EH (cell line): Measurements from ENCODE around the gene KCNJ5.

Experiments used
- DNase-seq: peaks from one replicate; pipeline ENCODE4 v3.0.0-alpha.2; 2015; ENCODE audit warnings: low read depth

Gene KCNJ5

DNA sequence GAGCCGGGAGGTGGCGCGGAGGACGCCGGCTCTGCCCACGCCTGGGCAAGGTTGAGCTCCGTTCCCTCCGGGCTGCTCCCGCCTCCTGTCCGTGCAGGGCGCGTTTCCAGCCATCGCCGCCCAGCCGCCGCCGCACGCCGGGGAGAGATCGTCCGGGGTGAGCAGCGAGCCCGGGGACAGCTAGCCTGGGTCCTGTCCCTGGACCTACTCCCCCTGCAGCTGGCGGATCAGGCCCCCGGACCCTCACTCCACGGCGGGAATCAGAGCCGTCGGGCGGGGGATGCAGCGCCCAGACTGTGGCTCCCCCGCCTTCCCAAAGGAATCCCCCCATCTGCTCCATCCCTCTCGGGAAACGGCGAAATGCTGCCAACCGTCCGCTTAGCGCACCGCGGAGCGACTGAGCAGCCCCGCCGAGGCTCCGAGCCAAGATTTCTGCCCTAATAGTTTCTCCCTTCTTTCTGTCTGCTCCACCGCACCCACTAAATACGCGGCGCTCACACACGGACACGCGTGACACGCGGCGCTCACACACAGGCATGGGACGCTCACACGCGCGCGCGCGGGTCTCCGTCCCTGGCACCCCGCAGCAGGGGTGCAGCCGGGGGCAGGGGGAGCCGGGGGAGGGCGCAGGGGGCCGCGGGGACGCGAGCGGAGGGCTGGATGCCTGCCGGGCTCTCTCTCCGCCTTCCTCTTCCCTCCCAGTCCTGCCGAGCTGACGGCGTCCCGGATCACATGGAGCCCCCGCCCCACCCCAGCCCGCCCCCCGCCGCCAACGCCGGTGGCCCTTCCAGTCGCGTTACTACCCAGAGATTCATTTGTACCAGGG lies at the start of gene KCNJ5:
Gene KCNJ5 (plus strand): TSS at position 814 of the 826 bp plus-strand sequence. CDS start 19,918 bp downstream, outside the sequence.
- DNase-seq, result peak; percentile 44

DNA sequence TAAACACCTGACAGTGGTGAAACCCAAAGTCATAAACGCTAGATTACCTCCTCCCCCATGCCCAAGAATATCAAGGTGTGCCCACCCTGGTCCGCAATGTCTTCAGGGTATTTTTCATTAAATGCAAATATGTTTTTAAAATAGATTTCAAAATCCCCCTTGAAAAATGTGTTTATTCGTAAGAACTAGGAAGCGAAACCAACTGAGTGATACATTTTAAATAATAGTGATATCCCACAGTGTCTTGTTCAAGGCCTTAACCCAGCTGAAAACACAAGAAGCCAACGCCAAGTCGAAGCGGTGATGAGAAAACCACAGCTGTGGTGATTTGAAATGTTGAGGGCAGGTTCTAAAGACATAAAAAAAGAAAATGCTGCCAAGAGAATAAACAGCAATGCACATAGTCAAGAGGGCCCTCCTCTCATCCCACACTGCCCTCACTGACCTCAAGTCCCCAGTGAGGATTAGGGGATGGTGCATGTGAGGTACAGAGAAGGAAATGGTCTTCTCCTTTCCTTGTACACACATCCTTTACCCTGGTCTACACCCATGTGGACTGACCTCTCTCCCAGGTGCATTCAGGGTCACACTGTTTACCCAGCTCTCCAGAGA lies 49.6 kb upstream of the KCNJ5 start:
- no peak for DNase-seq

DNA sequence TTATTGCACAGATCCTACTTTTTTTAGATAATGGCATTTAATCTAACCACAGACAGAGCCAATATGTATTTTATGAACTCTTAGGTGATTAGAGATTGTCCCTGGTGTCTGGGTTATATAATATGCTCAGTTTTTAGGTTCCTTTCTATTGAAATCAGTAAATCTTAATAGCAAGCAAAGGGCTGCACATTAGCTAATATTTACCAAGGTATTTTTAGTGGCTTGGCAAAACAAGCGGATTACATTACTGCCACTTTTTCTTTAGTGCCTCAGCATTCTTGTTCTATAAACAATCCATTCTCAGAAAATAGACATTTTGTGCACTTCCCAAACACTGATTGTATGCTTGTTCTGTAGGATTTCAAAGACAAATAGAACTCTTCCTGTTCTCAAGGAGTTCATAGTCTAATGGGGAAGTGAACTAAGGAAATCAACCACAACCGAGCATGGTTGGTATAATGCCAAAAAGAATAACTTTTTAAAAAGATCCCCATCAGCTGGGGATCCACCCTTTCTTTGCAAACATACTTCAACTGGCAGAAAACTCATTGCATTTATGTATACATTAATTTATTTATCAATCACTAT lies 47.9 kb upstream of the KCNJ5 start:
- DNase-seq, result no peak

DNA sequence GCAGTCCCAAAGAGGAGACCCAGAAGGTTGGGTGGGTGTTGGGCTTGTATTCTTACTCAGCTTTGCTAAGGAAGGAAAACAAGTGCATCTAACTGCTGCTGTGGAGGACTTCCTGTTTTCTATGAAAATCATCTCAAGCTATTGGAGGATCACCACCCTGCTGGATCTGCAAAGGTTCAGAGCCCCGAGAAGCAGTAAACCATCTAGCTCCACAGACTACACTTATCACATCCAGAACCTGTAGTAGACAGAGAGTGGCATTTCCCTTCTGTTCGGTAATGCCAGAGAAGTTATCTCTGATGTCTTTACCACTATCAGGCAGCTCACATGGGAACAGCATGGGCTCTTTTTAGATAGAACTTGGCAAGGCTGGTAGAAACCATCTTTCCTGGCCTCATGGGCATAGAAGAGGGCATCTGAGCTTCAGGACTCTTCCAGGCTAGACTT lies 45.8 kb upstream of the KCNJ5 start:
- DNase-seq, result no peak

DNA sequence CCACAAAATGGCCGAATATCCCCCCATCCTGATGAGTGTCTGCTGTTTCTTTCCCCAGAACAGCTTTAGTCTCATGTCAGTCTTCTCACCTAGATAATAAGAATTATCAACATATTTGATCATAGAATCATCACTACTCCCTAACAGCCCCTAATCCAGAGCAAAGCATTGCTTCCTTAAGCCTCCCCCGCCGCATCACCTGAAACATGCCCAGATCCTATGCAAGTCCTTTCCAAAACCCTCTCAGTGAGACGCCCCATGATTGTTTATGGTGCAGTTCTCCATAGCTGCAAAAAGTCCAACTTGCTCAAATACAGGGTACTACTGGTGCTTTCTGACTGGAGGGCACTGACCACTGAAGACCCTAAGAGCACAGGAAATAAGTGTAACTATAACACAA lies 44.2 kb upstream of the KCNJ5 start:
- DNase-seq, result no peak

DNA sequence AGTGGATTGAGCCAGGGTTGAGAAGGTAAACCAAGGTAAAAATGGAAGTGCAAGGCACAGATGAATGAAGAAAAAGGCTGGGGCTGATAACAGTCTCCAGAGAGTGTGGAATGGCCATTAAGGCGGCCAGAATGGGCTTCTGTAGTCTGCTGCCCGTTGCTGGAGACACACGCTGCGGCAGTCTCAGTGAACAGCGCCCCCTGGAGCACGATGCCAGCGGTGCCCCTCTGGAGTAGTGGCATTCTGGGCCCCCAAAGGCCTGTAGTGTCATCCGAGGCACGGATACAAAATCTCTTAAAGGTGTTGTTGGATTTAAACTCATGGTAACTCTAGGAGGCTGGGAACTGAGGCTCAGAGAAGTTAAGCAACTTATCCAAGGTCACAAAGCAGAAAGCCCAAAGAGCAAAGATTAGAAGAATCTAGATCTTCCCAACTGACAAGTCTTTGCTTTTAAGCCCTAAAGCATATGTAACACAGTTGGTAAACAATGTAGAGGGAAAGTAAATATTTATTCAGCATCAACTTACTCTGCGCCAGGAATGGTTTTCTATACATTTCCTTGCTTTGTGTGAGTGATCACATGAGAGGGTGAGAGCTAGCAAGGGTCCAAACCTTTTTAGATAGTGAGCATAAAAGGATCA lies 42.2 kb upstream of the KCNJ5 start:
- peak; percentile 42 for DNase-seq

DNA sequence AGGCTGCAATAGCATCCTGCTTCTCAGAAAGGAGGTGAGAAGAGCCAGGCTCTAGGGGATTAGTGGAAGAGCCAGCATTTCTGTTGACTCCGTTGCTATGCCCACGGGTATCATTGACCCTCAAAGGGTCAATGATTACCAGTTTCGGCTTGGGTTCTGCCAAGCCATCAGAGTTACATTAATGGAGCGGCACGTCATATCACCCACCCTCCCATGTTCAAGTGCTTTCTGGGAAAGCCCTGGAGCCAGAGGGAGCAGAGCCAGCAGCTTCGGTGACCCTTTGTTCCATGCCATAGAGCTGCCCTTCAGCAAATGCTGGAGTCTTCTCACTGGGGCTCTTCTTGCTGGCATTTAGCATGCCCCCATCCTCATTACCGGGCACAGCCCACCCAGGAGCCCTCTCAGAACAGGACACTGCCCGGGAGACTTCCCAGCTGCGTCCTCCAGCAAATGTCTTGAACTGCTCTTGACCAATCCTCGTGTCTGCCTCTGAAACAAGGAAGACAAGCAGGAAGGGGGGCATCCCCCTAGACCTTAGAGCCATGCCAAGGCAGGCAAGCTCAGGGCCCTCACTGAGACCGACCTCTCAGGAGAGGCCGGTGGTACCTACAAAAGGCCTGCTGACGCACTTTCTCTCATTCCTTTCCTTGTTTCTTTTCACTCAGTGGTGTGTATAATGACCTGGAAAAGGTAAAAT lies 38.7 kb upstream of the KCNJ5 start:
- no peak for DNase-seq

DNA sequence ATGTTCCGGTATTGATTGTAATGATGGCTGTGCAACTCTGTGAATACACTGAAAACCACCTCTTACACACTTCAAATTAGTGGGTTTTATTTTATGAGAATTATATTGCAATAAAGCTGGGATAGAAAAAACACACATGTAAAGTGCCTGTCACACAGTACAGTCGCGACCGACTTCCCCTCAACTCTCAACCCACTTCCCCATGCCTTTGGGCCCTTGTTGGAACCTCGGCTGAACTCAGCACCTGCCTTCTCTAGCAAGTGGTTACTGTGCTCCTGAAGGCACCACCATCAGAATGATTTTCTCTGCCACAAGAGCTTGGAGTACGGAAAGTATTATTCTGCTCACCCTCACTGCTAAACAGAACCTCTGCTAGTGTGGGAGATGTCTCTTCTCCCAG lies 37.6 kb upstream of the KCNJ5 start:
- no peak for DNase-seq

DNA sequence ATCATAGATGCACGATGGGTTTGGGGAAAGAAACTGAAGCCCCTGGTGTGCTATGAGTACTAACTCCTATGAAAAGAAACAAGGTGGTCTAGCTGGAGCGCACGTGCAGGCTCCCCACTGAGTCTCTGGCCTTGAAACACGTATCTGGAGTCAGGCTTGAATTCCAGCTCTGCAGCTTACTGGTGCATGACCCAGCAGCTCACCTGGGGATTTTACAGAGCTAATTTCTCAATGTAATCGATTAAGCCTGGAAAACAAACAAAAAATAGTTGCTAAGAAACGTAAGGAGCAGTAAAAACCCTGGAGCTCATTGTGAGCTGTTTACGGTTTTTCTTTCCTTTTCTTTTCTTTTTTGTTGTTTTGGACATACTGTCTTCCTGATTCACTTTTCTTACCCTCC lies 36.3 kb upstream of the KCNJ5 start:
- DNase-seq, result no peak

DNA sequence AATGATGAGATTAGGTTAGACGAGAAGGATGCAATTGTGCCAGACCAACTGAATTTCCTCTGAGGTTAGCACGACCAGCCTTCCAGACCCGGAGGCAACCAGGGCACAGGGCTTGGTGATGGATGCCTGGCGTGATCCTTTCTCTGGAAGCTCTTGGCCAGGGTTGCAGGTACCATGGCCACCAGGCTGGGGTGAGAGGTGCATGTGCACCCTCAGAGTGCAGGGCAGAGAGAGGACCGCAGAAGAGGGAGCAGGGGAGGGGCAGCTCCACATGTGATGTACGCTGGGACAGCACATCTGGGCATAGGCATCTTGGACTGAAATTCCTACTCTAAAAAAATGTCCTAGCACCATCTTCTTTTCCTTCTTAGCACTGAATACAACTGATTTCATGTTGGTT lies 34.9 kb upstream of the KCNJ5 start:
- DNase-seq, result no peak

DNA sequence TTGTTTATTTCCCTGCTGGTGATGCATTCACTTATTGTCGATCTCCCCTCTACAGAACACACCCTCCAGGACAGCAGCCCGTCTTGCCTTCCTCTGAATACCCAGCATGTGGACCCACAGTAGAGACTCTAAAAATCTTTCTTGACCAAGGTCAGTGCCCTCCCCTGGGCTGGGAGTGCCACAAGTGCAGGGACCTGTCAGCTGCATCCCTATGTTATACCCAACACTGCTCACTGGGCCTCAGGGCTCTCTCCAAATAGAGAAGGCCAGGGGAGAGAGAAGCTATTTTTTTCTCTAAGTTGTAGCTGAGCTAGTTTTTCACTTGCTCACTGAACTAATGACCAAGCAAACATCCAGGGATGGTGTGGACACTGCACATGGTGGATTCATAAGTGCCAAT lies 33.8 kb upstream of the KCNJ5 start:
- no peak for DNase-seq

DNA sequence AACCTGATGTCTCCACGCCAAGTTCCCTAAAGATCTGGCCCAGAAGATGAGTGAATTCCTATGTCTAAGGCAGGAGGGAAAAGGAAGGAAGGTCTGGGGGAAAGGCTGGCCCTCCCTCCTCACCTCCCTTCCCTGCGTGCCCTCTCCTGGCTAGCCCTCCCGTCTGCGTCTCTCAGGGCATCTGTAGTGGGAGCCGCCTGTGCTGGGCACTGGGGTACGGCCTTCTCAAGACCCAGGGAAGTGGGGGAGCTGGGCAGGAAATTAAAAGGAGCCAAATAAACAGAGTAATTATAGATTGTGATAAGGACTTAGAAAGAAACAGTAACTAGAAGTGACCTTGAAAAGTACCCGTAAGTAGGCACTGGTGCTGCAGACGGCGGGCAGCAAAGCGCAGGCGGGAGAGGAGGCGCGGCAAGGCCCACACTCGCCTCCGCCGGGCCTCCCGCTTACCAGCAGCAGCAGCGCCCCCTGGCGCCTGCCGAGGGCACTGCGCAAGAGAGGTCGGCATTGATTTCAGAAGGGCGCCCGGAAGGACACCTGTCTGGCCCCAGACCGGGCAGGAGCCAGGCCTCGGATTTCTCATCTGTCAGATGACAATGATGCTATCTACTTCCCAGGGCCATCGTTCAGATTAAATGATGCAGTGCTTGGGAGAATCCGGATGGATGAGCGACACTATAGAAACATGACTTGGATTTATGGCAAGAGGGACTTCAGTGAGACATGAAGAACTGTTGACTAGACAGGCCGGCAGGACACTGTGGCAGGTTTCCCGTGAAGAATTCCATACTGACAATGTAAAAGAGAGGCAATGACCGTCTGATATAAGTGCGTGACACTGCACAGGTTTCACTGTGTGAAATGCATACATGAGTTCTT lies 31.4 kb upstream of the KCNJ5 start:
- DNase-seq, result no peak

DNA sequence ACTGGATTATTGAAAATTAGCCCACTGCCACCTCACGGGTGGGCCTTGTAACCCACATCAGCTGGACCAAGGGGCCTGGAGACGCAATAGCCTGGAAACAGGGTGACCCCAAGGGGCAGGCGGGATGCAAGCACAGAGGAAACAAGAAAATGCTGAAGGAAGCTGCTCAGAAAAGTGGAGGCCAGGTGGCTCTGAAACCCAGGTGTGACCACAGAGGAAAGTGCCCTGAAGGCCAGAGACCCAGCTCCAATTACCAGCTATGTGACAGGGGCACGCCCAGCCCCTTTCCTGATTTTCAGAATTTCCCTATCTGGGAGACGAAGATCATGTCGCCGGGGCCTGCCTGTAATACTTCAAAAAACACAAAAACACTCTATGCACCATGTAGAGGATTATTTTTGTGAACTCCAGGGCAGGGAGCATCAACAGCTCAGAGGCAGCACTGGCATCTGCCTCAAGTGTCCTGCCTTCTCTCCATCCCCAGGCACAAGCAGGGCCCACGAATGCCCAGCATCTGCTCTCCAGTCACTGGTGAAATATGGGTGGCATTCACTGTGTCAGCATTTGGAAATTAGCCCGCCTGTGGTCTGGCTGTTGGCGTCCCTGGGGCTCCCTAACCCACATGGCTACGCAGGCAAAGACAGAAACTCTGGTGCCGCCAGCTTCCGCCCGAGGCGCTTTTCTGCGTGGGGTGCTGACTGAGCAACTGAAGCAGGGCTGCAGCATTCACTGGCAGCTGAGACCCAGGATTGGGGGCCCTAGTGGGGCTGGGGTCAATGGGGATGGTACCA lies 30.4 kb upstream of the KCNJ5 start:
- peak; percentile 95 for DNase-seq

DNA sequence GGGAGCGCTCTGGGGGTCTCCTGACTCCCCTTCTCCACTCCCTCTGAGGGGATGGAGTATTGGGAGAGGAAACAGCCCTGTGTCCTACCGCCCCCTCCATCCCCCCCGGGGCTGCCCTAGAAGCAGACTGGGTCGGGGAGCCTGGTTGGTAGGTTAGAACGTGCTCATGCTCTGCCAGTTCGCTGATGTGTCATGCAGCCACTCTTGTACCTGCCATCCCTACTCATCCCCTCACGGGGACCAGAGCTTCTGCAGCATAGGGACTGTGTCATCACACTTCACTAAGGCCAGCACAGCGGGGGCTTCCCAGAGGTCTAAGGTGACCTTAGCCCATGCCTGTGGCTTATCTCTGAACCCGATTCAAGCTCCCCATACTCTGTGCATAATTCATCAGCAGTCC lies 28.8 kb upstream of the KCNJ5 start:
- peak; percentile 15 for DNase-seq

DNA sequence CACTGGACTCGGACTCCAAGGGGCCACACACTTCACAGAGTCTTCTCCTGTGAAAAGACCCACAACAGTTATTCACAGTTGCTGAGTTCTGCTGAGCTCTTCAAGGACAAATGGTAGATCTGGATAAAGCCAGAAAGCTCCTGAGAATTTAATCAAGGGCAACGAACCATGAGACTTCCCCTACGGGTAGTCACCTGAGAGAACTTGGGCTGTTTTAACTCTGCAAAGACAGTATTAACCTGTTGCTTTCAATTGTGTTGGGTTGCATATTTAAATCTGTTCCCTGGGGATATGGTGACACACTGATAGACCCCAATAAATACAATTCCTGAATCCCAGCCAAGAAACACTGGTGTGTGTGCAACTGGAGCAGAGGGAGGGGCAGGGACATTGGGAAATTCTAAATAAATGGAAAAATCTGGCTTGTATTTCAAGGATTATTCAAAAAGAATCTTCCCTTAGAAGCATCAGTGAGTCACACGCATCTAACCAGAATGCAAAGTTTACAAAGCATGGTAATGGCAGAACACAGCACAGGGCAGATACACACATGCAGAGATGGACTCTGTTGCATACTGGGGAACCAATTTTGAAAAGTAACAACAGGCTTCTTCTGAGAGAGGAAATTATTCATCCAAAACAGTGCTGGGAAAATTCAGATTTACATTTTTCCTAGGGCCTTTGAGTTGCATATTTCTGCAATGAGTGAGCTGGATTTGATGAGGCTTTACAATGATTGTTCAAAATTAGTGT lies 28.1 kb upstream of the KCNJ5 start:
- peak; percentile 92 for DNase-seq

DNA sequence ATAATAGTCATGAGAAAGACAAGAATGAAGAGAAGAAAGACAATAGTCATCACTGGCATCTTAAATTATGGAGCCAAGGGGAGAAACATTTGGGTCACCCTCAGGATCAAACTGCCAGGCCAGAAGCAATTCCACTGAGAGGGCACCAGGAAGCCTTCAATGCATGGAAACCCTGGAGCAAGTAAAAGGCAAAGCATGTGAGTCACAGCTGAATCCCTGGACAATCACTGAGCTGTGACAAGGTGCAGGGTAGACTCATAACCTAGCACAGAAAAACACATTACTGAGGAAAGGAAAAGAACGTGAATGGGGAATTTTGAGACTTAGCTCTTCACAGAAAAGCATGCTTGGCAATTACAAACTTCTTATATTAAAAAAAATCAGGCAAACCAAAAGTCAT lies 25.7 kb upstream of the KCNJ5 start:
- peak; percentile 51 for DNase-seq

DNA sequence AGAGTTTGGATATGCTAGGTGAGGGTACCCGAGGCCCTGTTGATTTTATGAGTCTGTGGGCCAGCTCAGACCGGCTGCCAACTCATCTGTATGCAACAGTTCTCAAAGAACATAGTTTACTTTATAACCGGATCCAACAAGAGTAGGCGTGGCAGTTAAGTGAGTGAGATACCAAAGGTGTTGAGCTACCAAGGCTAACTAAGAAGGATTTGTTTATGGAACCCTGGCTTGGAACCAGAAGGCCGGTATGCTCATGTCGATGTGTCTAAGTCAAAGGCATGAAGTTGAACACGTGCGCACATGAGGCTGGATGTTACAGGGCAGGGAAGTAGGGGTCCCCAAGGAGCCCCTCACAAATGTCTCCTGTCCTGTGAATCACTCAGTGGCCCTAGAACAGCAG lies 23.9 kb upstream of the KCNJ5 start, which contains the start of gene KCNJ1:
Gene KCNJ1 (minus strand): TSS at position 20 of the 400 bp plus-strand sequence. CDS start 27,053 bp downstream, outside the sequence.
- DNase-seq, result no peak

DNA sequence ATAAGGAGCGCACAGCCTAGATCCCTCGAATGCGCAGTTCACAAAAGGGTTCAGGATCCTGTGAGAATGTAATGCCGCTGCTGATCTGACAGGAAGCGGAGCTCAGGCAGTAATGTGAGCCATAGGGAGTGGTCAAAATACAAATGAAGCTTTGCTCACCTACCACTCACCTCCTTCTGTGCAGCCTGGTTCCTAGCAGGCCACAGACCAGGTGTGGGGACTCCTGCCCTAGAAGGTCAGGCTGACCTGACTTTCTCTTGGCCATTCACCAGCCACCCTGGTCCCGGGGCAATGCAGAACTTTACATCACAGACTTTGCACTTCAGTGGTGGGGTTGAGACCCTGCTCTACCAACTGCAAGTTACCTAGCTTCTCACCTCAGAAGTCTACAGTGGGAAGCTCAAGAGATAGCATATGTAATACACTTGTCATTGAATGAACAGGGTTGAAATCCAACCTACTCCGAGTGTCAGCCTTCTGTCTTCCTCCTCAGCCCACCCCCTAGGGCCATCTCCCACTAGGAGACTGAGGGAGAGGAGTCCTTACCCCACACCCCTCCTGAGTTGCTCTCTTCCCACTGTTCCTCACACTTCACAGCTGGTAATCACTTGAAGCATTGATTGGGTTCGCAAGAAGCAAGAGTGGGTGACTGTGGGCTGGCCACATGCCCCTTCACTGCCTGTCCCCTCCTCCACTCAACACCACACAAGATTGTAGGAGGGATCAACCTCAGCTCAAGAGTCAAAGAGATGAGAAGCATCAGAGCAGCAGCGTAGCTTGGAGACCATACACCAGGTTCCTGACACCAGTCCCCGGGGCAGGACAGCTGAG lies 22.1 kb upstream of the KCNJ5 start:
- DNase-seq, result no peak
